SK-N-SH (cell line): Measurements from ENCODE around the gene OLFM1. TPM values are rescaled to one million over a fixed set of nuclear protein-coding genes. Genes with fewer than 3 reads are reported as not detected.

Source experiments
- CTCF ChIA-PET: fragments of 300-600, 350-600 bp; formaldehyde crosslinking; extraction: SDS; loops from one replicate; lab custom pipeline; 2021; lab: Yijun Ruan, JAX
- POLR2A ChIA-PET: fragments of 350-600 bp; sonication (Branson Sonifier 250); formaldehyde crosslinking; extraction: SDS; loops from one replicate; lab custom pipeline; 2020; ENCODE audit warnings: antibody characterized with exemption, inconsistent platforms; lab: Yijun Ruan, JAX
- DNase-seq: peaks from one replicate; pipeline ENCODE4 v3.0.0; 2012
- H2AFZ ChIP-seq: fragments of 200-600 bp; sonication (generic); 2 replicates; pipeline ENCODE4 v1.8.1; 2016; ENCODE audit warnings: antibody characterized with exemption, mild to moderate bottlenecking, low read depth
- H3F3A ChIP-seq: fragments of 200-600 bp; sonication (generic); replicated peaks from 2 replicates; pipeline ENCODE3; 2016; ENCODE audit warnings: antibody characterized with exemption, mild to moderate bottlenecking; ENCODE audit not compliant: insufficient read depth
- H3K27ac ChIP-seq, 2 experiments: fragments of 200-500 bp in 1 of 2; fragments of 200-600 bp in 1 of 2; sonication (Bioruptor generic) in 1 of 2; sonication (generic), shearing (Covaris generic) in 1 of 2; 2 replicates each; pipeline versions ENCODE4 v1.5.1 to v1.6.1; 2014 to 2016; ENCODE audit warnings: low read depth in 2 of 2, inconsistent platforms in 1 of 2, low read length in 1 of 2, mild to moderate bottlenecking in 1 of 2, mixed read lengths in 1 of 2
- H3K27me3 ChIP-seq: fragments of 200-600 bp; sonication (generic), shearing (Covaris generic); 2 replicates; pipeline ENCODE4 v1.6.1; 2016; ENCODE audit warnings: mixed run types; ENCODE audit not compliant: insufficient read depth
- H3K36me3 ChIP-seq, 2 experiments: fragments of 200-500 bp in 1 of 2; fragments of 200-600 bp in 1 of 2; sonication (Bioruptor generic) in 1 of 2; sonication (generic) in 1 of 2; replicated peaks in 1 of 2; 2 replicates each; pipeline versions ENCODE3 to v1.5.1; 2014 to 2016; ENCODE audit warnings: low read length in 1 of 2, mild to moderate bottlenecking in 1 of 2; ENCODE audit not compliant: insufficient read depth in 2 of 2, control insufficient read depth in 1 of 2
- H3K4me1 ChIP-seq, 2 experiments: fragments of 200-500 bp in 1 of 2; fragments of 200-600 bp in 1 of 2; sonication (Bioruptor generic) in 1 of 2; sonication (generic), shearing (Covaris generic) in 1 of 2; 2 replicates each; pipeline versions ENCODE4 v1.5.1 to v1.6.1; 2014 to 2016; ENCODE audit warnings: low read depth in 1 of 2, low read length in 1 of 2, mixed run types in 1 of 2; ENCODE audit not compliant: insufficient read depth in 2 of 2, control insufficient read depth in 1 of 2
- H3K4me2 ChIP-seq: fragments of 200-600 bp; sonication (generic), shearing (Covaris generic); 2 replicates; pipeline ENCODE4 v1.6.1; 2017; ENCODE audit warnings: mixed run types
- H3K4me3 ChIP-seq, 2 experiments: fragments of 200-500 bp in 1 of 2; fragments of 200-600 bp in 1 of 2; sonication (Bioruptor generic) in 1 of 2; sonication (generic), shearing (Covaris generic) in 1 of 2; 2 replicates each; pipeline versions ENCODE4 v1.5.1 to v1.8.1; 2014 to 2016; ENCODE audit warnings: low read depth in 2 of 2, inconsistent platforms in 1 of 2, low read length in 1 of 2, mild to moderate bottlenecking in 1 of 2, mixed read lengths in 1 of 2, moderate library complexity in 1 of 2
- H3K79me2 ChIP-seq: fragments of 200-600 bp; sonication (generic); 2 replicates; pipeline ENCODE4 v1.8.1; 2017; ENCODE audit warnings: mild to moderate bottlenecking; ENCODE audit not compliant: insufficient read depth
- H3K9ac ChIP-seq: fragments of 200-600 bp; sonication (generic); 2 replicates; pipeline ENCODE4 v1.6.1; 2017; ENCODE audit warnings: mixed run types
- H3K9me2 ChIP-seq: fragments of 200-600 bp; sonication (generic); 2 replicates; pipeline ENCODE4 v1.6.1; 2017; ENCODE audit warnings: mixed run types
- H3K9me3 ChIP-seq: fragments of 200-600 bp; sonication (generic); 2 replicates; pipeline ENCODE4 v1.6.1; 2017; ENCODE audit warnings: mixed run types, mild to moderate bottlenecking, moderate library complexity
- H4K20me1 ChIP-seq: fragments of 200-600 bp; sonication (generic); 2 replicates; pipeline ENCODE4 v1.6.1; 2017; ENCODE audit warnings: mild to moderate bottlenecking, mixed run types; ENCODE audit not compliant: insufficient read depth
- FOXM1 ChIP-seq: IDR thresholded peaks from 2 replicates; pipeline ENCODE4 v1.4.0; 2012; ENCODE audit warnings: low read depth, mild to moderate bottlenecking
- NFIC ChIP-seq: IDR thresholded peaks from 2 replicates; pipeline ENCODE4 v1.4.0; 2012; ENCODE audit warnings: borderline replicate concordance
- TAF1 ChIP-seq: IDR thresholded peaks from 2 replicates; pipeline ENCODE4 v1.6.1; 2012; ENCODE audit warnings: low read depth, mild to moderate bottlenecking, low read length, moderate library complexity, borderline replicate concordance
- WGBS: methylation state at CpG from one replicate; pipeline ENCODE4 v1.1.6; 2017; ENCODE audit warnings: low lambda C conversion rate; 5-methylcytosine and 5-hydroxymethylcytosine counted together
- polyA plus RNA-seq, 3 experiments: library from polyadenylated mRNA; depleted of rRNA; stranded (reverse); fragments of >200 nt; gene quantifications; 2 replicates each; pipeline ENCODE4 v1.2.3, GENCODE V29; 2012
- TF ChIP-seq, protein P1 (sequence below): fragments of 150-350 bp; IDR thresholded peaks from 2 replicates; pipeline ENCODE4 v1.6.1; 2016; ENCODE audit warnings: mild to moderate bottlenecking, low read depth, low read length

OLFM1 gene
- polyA plus RNA-seq, 1 of the 3 experiments (the other 2 are of a cell fraction), result 15.9 TPM

- no peak for TF ChIP-seq NFIC
- TF ChIP-seq, protein P1, sequence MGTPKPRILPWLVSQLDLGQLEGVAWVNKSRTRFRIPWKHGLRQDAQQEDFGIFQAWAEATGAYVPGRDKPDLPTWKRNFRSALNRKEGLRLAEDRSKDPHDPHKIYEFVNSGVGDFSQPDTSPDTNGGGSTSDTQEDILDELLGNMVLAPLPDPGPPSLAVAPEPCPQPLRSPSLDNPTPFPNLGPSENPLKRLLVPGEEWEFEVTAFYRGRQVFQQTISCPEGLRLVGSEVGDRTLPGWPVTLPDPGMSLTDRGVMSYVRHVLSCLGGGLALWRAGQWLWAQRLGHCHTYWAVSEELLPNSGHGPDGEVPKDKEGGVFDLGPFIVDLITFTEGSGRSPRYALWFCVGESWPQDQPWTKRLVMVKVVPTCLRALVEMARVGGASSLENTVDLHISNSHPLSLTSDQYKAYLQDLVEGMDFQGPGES, result no peak
- Histone ChIP-seq H3K4me2 (no peak overlapping the region), H3K4me3 (no peak overlapping the region), H3F3A (no peaks in the 10 kb centered on the region), H3K9ac (no peak overlapping the region), H3K36me3 (no peaks in the 10 kb centered on the region), H4K20me1 (no peaks in the 10 kb centered on the region), H3K9me3 (no peaks in the 10 kb centered on the region), H2AFZ (no peak overlapping the region), H3K27ac (no peak overlapping the region), H3K9me2 (no peaks in the 10 kb centered on the region), H3K79me2 (no peaks in the 10 kb centered on the region), H3K4me1 (no peaks in the 10 kb centered on the region), H3K27me3 (no peaks in the 10 kb centered on the region)
- ChIA-PET CTCF (interaction anchor here (1.2 to 1.9 kb wide), 2 partner anchors 8 to 317 kb away, joined by 3 to 5 read pairs; no protein-coding TSS in a partner anchor), POLR2A (no interaction called here)
- DNase-seq, result no peak
- WGBS, result 58% methylated on average over 5 of the region's 5 CpGs
Observed at GRCh38 chr9:135053133-135053532, 34.3 kb upstream of the OLFM1 start.

GRCh38 chr9:135055181-135055580, 32.3 kb upstream of the OLFM1 start:
- Histone ChIP-seq H3K4me1 (no peaks in the 10 kb centered on the region), H3K79me2 (no peaks in the 10 kb centered on the region)
- TF ChIP-seq FOXM1, result no peak
- no peak for TF ChIP-seq TAF1
- TF ChIP-seq, all 33 proteins: peak for 0
- no peaks in the 10 kb centered on the region for H3K36me3 ChIP-seq
- ChIA-PET CTCF (no interaction called here), POLR2A (no interaction called here)
- WGBS, result 16% methylated on average over 3 of the region's 3 CpGs
- no peak for DNase-seq
- H3K9ac ChIP-seq, result no peak overlapping the region
- no peak overlapping the region for H3K27ac ChIP-seq
- H2AFZ ChIP-seq, result no peak overlapping the region
- no peaks in the 10 kb centered on the region for H3K27me3 ChIP-seq
- no peaks in the 10 kb centered on the region for H4K20me1 ChIP-seq
- no peaks in the 10 kb centered on the region for H3F3A ChIP-seq
- no peaks in the 10 kb centered on the region for H3K9me3 ChIP-seq
- H3K4me2 ChIP-seq, result no peak overlapping the region
- no peak overlapping the region for H3K4me3 ChIP-seq
- H3K9me2 ChIP-seq, result no peaks in the 10 kb centered on the region

DNA sequence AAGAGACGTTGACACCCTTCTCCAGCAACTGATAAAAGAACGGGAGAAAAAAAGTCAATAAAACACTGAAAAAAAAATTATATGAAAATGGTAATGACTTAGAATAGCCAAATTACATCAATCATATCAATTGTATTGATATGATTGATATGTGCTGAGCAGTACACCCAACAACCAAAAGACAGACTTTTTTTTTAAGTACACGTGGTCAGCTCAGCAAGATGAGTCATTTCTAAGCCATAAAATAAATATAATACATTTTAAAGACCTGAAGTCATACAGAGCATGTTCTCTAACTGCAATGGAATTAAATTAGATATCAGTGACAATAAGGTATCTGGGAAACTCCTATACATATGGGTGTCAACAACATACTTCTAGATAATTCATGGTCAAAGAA, 30.9 kb upstream of the OLFM1 start:
- no peak for TF ChIP-seq TAF1
- Histone ChIP-seq H4K20me1 (no peaks in the 10 kb centered on the region), H3K79me2 (no peaks in the 10 kb centered on the region), H3K27ac (no peak overlapping the region), H3K36me3 (no peaks in the 10 kb centered on the region), H3K27me3 (no peaks in the 10 kb centered on the region), H3F3A (no peaks in the 10 kb centered on the region), H2AFZ (no peak overlapping the region), H3K4me2 (no peak overlapping the region), H3K9ac (no peak overlapping the region), H3K4me3 (no peak overlapping the region), H3K9me2 (no peaks in the 10 kb centered on the region), H3K4me1 (no peaks in the 10 kb centered on the region), H3K9me3 (no peaks in the 10 kb centered on the region)
- ChIA-PET POLR2A (no interaction called here), CTCF (interaction anchor here (1.3 kb wide), 1 partner anchor 358 kb away, joined by 3 read pairs; no protein-coding TSS in a partner anchor)
- 47% methylated on average over 3 of the region's 3 CpGs for WGBS
- DNase-seq, result no peak
